CD4-positive, alpha-beta T cell treated with Interferon gamma for 1 hour (primary cell): Measurements from ENCODE around the gene ZNF630.
"Not testable (repeated sequence)": the region's sequence is repeated elsewhere in the genome, so short reads cannot be mapped to it uniquely, and the experiment has no call there.

Experiments
- DNase-seq: peaks from one replicate; pipeline ENCODE4 v3.0.0-alpha.2; 2020

The ZNF630 gene

GRCh38 chrX:48027545-48027944 lies 43.9 kb downstream of the ZNF630 start:
- not testable (repeated sequence) for DNase-seq

DNA sequence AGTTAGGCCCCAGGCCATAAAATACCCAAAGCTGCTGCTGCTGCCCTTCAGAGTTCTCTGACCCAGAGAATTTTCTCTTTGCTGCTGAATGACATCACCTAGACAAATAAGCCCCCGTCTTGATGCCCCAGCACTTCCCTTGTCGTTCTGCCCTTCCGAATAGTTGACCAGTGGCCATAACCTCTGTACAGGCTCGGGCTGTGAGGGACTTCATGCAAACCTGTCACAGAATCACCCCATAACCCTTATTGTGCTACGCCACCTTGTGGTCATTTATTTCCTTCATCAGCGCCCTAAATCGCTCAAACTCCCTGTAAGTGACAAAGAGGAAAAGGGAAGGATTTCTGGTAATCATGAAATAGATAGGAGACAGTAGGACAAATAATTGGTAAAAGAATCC lies 45.9 kb downstream of the ZNF630 start:
- peak; percentile 28 for DNase-seq

DNA sequence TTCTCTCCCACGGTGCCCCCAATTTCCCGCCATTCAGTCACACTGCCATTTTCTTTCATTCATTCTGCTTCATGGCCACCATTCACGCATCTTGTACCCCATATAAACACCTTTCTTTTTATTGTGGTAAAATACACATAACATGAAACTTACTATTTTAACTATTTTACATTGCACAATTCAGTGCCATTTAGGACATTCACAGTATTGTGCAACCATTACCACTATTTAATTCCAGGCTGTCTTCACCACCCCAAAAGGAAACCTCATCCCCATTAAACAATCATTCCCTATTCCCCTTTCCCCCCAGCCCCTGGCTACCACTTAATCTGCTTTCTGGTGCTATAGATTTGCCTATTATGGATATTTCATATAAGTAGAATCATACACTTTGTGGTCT lies 48.7 kb downstream of the ZNF630 start:
- DNase-seq = no peak

DNA sequence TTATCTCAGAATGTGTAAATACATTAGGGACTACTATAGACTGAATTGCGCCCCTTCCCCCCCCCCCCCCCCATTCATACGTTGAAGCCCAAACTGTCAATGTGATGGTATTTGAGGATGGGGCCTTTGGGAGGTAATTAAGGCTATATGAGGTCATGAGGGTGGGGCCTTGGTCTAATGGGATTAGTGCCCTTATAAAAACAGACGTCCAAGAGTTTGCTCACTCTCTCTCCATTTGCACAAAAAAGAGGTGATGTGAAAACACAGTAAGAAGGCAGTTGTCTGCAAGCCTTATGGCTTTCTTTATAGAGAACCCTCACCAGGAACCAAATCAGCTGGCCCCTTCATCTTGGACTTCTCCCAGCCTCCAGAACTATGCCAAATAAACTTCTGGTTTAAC lies 49.3 kb downstream of the ZNF630 start:
- no peak for DNase-seq

GRCh38 chrX:48021026-48021900 lies 50.2 kb downstream of the ZNF630 start:
- DNase-seq = peak; percentile 71

DNA sequence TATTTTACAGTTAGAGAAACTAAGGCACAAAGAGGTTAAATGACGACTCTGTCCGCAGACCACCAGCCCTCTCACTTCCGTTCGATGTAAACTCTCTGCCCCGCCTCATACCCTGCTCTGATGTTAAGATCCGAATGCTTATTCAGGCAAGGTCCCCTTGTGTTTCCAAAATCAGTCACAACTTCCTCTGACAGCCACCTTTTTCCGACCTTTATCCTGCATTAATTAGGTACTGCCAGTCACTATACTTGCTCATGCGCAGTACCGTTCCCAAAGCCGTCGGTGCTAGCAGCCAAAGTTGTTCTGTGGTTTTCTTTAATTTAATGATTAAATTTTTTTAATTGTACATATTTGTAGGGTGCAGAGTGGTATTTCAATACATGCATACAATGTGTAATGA lies 51.0 kb downstream of the ZNF630 start:
- DNase-seq = not testable (repeated sequence)

DNA sequence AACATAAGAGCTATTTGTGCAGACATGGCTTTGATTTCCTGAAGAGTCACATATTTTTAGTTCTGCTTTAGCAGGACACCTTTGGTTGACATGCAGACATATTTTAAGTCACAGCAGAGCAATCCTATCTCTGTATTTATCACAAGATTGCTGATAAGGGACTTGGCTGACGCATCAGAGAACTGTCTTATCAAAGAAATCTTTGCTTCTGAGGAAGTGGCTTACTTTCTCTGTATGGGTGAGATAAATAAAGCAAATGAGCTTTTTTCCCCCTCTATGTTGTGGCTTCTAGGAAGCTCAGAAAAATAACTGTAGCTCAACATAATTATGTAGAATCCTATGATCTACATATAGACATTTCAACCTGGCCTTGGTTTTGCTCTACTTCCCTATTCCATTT lies 51.5 kb downstream of the ZNF630 start:
- not testable (repeated sequence) for DNase-seq

DNA sequence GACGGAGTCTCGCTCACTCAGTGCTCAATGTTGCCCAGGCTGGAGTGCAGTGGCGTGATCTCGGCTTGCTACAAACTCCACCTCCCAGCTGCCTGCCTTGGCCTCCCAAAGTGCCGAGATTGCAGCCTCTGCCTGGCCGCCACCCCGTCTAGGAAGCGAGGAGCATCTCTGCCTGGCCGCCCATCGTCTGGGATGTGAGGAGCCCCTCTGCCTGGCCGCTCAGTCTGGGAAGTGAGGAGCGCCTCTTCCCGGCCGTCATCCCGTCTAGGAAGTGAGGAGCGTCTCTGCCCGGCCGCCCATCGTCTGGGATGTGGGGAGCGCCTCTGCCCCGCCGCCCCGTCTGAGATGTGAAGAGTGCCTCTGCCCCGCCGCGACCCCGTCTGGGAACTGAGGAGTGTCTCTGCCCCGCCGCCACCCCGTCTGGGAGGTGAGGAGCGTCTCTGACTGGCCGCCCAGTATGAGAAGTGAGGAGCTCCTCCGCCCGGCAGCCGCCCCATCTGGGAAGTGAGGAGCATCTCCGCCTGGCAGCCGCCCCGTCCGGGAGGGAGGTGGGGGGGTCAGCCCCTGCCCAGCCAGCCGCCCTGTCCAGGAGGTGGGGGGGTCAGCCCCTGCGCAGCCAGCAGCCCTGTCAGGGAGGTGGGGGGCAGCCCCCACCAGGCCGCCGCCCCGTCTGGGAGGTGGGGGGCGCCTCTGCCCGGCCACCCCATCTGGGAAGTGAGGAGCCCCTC lies 54.7 kb downstream of the ZNF630 start:
- not testable (repeated sequence) for DNase-seq

DNA sequence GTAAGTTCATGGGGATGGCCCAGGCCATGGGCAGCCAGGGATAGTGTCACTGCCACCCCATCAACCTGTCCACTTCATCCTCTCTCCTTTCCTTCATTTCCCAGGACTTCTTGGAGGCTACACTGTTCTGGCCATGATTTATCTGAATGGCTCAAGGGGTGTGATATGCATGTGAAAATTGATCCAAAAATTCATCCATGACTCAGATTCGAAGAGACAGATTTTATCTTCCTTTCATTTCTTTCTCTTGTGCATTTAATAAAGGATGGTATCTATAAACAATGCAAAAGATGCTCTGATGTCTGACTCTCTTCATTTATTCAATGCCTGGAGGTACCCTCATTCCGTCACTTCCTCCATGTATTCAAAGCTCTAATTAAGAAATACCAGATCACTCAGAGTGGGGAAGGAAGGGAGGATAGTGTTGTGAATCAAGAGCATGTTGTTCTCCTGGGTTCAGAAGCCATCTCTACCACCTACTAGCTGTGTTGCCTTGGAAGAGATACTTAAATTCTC lies 61.9 kb downstream of the ZNF630 start:
- DNase-seq = not testable (repeated sequence)
